HepG2 (cell line): Measurements from ENCODE around the gene SGSM1. TPM values are rescaled to one million over a fixed set of nuclear protein-coding genes. Genes with fewer than 3 reads are reported as not detected.

ENCODE experiments used
- DNMT1 ChIP-seq: sonication (generic); formaldehyde crosslinking; IDR thresholded peaks from 2 replicates; pipeline ENCODE4 v1.5.1; 2020; ENCODE audit warnings: mild to moderate bottlenecking, missing genetic modification reagents
- HOXA9 ChIP-seq: sonication (generic); formaldehyde crosslinking; IDR thresholded peaks from 2 replicates; pipeline ENCODE4 v1.8.1; 2022; ENCODE audit warnings: missing genetic modification reagents, mild to moderate bottlenecking, moderate library complexity, borderline replicate concordance
- KMT2A ChIP-seq: sonication (generic); formaldehyde crosslinking; IDR thresholded peaks from 2 replicates; pipeline ENCODE4 v1.4.0; 2020; ENCODE audit warnings: missing genetic modification reagents
- KMT2B ChIP-seq: IDR thresholded peaks from 2 replicates; pipeline ENCODE4 v1.6.1; 2016; ENCODE audit warnings: missing genetic modification reagents, missing compliant biosample characterization
- MED1 ChIP-seq: sonication (generic); formaldehyde crosslinking; IDR thresholded peaks from 2 replicates; pipeline ENCODE4 v1.4.0; 2020; ENCODE audit warnings: missing genetic modification reagents
- NFE2 ChIP-seq: sonication (generic); formaldehyde crosslinking; IDR thresholded peaks from 2 replicates; pipeline ENCODE4 v1.4.0; 2020; ENCODE audit warnings: missing genetic modification reagents
- NFIC ChIP-seq: IDR thresholded peaks from 2 replicates; pipeline ENCODE4 v1.6.1; 2012; ENCODE audit warnings: mild to moderate bottlenecking, low read length, inconsistent platforms
- POGZ ChIP-seq: sonication (generic); formaldehyde crosslinking; IDR thresholded peaks from 2 replicates; pipeline ENCODE4 v1.4.0; 2020; ENCODE audit warnings: mild to moderate bottlenecking, missing genetic modification reagents
- STAG1 ChIP-seq: sonication (generic); formaldehyde crosslinking; IDR thresholded peaks from 2 replicates; pipeline ENCODE4 v1.4.0; 2020; ENCODE audit warnings: missing genetic modification reagents
- ZNF264 ChIP-seq: sonication (generic); formaldehyde crosslinking; IDR thresholded peaks from 2 replicates; pipeline ENCODE4 v1.4.0; 2020; ENCODE audit warnings: missing genetic modification reagents
- ZNF569 ChIP-seq: sonication (generic); formaldehyde crosslinking; IDR thresholded peaks from 2 replicates; pipeline ENCODE4 v1.5.0; 2020; ENCODE audit warnings: mild to moderate bottlenecking, missing genetic modification reagents, moderate library complexity, borderline replicate concordance
- ZSCAN20 ChIP-seq: sonication (generic); formaldehyde crosslinking; IDR thresholded peaks from 2 replicates; pipeline ENCODE4 v1.4.0; 2020; ENCODE audit warnings: missing genetic modification reagents, mild to moderate bottlenecking, borderline replicate concordance
- polyA plus RNA-seq, 8 experiments: library from polyadenylated mRNA; depleted of rRNA in 3 of 8; stranded (reverse) in 7 of 8; unstranded in 1 of 8; fragments of >200 nt; fragmentation: Illumina TruSeq in 4 of 8; extraction: Trizol in 4 of 8; gene quantifications; 2 replicates each; pipeline versions ENCODE4 v1.2.1 to v1.2.3, GENCODE V29; 2011 to 2016; ENCODE audit warnings: low read depth in 4 of 8, missing spikeins in 1 of 8, mixed read lengths in 1 of 8; ENCODE audit not compliant: insufficient read depth in 1 of 8
- total RNA-seq, 5 experiments: library from RNA; depleted of rRNA; stranded (reverse); fragments of >200 nt; fragmentation: Illumina TruSeq; extraction: Trizol; gene quantifications; 2 replicates each; pipeline ENCODE4 v1.2.3, GENCODE V29; 2016; ENCODE audit warnings: low read depth in 1 of 5
- TF ChIP-seq, protein P1 (sequence below): sonication (generic); formaldehyde crosslinking; IDR thresholded peaks from 2 replicates; pipeline ENCODE4 v1.4.0; 2020; ENCODE audit warnings: mild to moderate bottlenecking, missing genetic modification reagents
- TF ChIP-seq, protein P2 (sequence below): sonication (generic); formaldehyde crosslinking; IDR thresholded peaks from 2 replicates; pipeline ENCODE4 v1.5.0; 2020; ENCODE audit warnings: mild to moderate bottlenecking, missing genetic modification reagents, moderate library complexity
- TF ChIP-seq, protein P3 (sequence below): IDR thresholded peaks from 2 replicates; pipeline ENCODE4 v1.6.1; 2018; ENCODE audit warnings: missing genetic modification reagents, mild to moderate bottlenecking, missing compliant biosample characterization

SGSM1 gene
- total and polyA plus RNA-seq, 2 of the 13 experiments (the other 11 are each of a cell fraction or from before 2014, with no cell fraction given), result 0.07 TPM; not detected in 1

DNA sequence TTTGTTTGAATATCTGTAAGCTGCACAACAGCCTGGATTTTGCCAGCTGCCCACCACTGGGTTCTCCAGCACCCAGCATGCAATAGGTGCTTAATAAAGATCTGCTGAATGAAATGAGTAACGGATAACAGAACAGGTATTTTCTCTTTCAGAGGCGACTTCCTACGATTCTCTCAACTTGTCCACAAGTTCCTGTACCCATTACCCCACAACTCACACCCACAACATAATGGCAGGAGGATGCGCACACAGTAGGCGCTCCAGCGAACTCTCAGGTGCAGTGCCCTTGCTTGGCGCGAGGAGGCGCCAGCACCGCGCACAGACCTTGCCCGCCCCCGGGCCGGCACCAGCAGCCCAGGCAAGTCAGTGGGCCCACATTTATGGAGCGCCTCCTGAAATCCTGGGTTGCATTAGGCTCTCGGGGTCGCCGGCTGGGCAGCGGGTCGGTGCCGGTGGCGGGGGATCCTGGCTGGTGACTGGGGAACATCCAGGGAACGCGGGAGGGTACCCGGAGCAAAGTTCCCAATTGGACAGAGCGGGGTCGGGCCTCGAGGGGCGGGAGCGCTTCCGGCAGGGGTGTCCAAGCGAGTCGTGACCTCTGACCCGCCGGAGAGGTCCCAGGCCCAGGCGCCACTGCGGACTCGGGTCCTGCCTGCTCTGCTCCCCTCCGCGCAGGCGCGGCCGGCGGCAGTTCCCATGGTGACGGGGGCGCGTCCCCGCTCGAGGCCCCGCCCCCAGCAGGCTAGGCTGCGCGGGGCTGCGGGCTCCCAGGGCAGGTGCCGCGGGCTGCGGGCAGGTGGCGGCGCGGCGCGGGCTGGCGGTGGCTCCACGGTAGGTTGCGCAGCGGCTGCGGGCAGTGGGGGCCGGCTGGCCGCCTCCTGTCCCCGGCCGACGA, 146.2 kb downstream of the SGSM1 start, which contains the start of gene KIAA1671 (continued):
- TF ChIP-seq, protein P1, sequence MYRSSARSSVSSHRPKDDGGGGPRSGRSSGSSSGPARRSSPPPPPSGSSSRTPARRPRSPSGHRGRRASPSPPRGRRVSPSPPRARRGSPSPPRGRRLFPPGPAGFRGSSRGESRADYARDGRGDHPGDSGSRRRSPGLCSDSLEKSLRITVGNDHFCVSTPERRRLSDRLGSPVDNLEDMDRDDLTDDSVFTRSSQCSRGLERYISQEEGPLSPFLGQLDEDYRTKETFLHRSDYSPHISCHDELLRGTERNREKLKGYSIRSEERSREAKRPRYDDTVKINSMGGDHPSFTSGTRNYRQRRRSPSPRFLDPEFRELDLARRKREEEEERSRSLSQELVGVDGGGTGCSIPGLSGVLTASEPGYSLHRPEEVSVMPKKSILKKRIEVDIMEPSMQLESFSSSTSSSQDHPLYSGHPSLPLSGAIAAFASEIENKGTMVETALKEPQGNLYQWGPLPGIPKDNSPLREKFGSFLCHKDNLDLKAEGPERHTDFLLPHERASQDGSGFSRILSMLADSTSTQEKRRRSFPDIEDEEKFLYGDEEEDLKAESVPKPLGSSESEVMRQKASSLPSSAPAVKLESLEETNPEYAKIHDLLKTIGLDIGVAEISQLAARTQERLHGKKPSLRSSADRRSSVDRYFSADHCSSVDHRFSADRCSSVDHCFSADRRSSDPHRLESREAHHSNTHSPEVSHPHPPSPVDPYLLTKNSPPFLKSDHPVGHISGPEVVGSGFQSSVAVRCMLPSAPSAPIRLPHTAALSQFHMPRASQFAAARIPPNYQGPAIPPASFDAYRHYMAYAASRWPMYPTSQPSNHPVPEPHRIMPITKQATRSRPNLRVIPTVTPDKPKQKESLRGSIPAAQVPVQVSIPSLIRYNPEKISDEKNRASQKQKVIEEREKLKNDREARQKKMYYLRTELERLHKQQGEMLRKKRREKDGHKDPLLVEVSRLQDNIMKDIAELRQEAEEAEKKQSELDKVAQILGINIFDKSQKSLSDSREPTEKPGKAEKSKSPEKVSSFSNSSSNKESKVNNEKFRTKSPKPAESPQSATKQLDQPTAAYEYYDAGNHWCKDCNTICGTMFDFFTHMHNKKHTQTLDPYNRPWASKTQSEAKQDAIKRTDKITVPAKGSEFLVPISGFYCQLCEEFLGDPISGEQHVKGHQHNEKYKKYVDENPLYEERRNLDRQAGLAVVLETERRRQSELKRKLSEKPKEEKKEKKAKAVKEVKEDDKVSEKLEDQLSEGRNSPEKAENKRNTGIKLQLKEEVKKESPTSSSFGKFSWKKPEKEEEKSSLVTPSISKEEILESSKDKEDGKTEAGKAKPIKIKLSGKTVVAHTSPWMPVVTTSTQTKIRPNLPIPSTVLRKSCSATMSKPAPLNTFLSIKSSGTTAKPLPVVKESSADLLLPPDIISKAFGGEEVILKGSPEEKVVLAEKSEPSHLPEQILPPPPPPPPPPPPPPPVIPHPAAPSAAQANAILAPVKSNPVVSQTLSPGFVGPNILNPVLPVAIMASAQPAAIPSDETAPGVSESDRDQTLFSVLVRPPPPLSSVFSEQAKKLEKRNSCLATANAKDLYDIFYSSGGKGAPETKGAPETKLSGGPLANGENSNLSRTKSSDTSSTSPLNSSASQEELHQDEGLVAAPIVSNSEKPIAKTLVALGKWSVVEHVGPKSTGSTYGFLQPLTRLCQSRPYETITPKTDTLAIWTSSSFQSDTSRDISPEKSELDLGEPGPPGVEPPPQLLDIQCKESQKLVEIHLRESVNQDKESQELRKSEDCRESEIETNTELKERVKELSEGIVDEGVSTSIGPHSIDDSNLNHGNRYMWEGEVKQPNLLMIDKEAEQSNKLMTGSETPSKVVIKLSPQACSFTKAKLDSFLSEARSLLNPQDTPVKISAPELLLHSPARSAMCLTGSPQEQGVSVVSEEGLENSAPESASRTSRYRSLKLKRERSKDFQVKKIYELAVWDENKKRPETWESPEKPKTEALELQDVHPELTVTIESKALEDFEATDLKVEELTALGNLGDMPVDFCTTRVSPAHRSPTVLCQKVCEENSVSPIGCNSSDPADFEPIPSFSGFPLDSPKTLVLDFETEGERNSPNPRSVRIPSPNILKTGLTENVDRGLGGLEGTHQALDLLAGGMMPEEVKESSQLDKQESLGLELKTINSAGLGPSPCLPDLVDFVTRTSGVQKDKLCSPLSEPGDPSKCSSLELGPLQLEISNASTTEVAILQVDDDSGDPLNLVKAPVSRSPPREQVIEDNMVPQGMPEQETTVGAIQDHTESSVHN (CRISPR knock-in tag), result peak; percentile 46; the same call in 1 of the 2 replicates
- TF ChIP-seq, protein P2, sequence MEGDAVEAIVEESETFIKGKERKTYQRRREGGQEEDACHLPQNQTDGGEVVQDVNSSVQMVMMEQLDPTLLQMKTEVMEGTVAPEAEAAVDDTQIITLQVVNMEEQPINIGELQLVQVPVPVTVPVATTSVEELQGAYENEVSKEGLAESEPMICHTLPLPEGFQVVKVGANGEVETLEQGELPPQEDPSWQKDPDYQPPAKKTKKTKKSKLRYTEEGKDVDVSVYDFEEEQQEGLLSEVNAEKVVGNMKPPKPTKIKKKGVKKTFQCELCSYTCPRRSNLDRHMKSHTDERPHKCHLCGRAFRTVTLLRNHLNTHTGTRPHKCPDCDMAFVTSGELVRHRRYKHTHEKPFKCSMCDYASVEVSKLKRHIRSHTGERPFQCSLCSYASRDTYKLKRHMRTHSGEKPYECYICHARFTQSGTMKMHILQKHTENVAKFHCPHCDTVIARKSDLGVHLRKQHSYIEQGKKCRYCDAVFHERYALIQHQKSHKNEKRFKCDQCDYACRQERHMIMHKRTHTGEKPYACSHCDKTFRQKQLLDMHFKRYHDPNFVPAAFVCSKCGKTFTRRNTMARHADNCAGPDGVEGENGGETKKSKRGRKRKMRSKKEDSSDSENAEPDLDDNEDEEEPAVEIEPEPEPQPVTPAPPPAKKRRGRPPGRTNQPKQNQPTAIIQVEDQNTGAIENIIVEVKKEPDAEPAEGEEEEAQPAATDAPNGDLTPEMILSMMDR (CRISPR knock-in tag), result peak; percentile 99
- TF ChIP-seq DNMT1, result no peak; the same call in 1 of the 2 replicates
- no peak; the same call in 1 of the 2 replicates for TF ChIP-seq KMT2A (CRISPR knock-in tag)
- 0 out of 2 replicates have a peak, but pooled peaks have one; percentile 20 for TF ChIP-seq ZNF264
- no peak for TF ChIP-seq NFE2 (CRISPR knock-in tag)
- peak; percentile 68; the same call in 1 of the 2 replicates for TF ChIP-seq ZSCAN20 (CRISPR knock-in tag)
- TF ChIP-seq, protein P3, sequence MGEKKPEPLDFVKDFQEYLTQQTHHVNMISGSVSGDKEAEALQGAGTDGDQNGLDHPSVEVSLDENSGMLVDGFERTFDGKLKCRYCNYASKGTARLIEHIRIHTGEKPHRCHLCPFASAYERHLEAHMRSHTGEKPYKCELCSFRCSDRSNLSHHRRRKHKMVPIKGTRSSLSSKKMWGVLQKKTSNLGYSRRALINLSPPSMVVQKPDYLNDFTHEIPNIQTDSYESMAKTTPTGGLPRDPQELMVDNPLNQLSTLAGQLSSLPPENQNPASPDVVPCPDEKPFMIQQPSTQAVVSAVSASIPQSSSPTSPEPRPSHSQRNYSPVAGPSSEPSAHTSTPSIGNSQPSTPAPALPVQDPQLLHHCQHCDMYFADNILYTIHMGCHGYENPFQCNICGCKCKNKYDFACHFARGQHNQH (CRISPR knock-in tag), result peak; percentile 64; the same call in 1 of the 2 replicates
- TF ChIP-seq HOXA9, result no peak
- TF ChIP-seq NFIC, result no peak
- peak; percentile 94 for TF ChIP-seq STAG1 (CRISPR knock-in tag)
- no peak for TF ChIP-seq KMT2B
- peak; percentile 51; the same call in 1 of the 2 replicates for TF ChIP-seq POGZ
- 0 out of 2 replicates have a peak, but pooled peaks have one; percentile 39 for TF ChIP-seq ZNF569
- TF ChIP-seq MED1 (CRISPR knock-in tag), result peak; percentile 65; the same call in 1 of the 2 replicates
